ENCODE results near the gene GGNBP2.
"Not testable (repeated sequence)": the region's sequence is repeated elsewhere in the genome, so short reads cannot be mapped to it uniquely, and the experiment has no call there.

GGNBP2 gene

DNA sequence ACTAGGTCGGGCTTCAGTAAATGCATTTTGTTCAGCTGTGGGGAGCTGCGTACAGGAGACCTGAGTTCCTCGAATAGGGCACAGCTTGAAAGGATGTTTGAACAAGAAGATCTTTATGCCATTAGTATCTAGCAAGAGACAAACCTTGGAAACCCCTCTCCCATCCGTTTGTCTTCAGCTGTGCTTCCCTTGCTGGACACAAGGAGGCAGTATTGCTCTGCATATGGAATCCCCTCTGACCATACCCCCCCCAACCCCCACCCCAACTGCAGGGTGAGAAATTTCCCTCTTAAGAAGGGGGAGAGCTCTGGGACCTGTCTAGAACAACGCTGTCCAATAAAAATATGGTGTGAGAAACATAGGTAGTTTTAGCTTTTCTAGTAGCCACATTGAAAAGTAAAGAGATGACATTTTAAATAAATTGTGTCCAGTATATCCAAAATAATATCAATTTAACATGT, 58.2 kb downstream of the GGNBP2 start:
- no peak for DNase-seq

- DNase-seq = not testable (repeated sequence)
These were observed 60.3 kb downstream of the GGNBP2 start for GRCh38 chr17:36605028-36605427.

DNA sequence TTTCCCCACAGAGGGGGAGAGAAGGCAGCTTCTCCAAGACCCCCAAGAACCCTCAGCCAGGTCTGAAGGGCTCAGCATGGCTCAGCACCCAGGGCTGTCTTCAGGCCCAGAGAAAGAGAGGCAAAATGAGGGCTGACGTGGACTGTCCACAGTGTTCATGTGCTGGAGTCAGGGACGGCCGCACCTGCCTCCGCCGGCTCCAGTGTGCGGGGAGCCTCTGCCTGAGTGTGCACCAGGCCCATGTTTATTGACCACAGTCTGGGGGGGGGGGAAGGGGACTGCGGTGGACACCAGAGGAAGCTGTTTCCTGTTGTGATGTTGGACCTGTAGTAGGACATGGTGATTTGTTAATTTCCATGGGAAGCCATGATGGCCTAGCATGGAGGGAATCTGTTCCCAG, 63.6 kb downstream of the GGNBP2 start:
- peak; percentile 13 for DNase-seq

DNA sequence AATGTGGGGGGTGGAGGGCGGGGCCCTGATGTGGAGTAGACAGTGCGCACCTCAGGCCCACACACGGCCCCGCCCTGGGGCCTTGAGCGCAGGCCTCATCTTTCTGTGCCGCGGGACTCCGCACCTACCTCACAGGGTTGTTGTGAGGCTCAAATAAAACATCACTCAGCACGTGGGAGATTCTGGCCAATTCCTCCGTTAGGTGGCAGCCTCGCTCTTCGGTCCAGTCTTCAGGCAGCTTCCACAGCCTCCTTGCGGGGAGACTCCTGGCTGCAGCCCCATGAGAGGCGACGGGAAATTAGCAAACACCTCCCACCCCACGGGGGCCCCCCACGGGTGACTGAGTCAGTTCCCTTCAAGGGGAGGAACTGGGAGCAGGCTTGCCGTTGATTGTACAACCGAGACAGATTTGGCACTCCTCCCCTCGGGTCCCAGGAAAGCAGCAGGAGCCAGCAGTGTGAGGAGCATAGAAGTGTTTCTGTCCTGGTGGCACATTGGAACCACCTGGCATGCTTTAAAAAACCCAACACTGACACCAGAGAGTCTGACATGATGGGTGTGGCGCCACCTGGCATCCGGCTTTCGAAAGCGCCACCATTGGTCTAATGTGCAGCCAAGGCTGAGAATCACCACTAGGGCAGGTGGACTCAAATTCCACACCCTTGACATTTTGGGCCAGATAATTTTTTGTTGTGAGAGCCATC, 64.2 kb downstream of the GGNBP2 start:
- peak; percentile 62 for DNase-seq

DNA sequence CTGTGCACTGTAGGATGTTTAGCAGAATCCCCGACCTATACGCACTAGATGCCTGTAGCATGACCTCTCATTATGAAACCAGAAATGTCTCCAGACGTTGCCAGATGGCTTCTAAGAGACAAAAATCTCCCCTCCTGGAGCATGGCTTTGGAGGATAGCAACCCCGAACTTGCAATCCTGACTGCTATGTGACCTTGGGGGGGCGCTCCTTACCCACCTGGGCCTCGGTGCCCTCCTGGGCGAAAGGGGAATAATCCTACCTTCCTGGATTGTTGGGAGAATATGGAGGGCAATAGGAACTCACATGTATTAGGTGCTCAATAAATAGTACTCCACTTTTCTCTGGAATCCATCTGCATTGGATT, 64.8 kb downstream of the GGNBP2 start:
- no peak for DNase-seq

DNA sequence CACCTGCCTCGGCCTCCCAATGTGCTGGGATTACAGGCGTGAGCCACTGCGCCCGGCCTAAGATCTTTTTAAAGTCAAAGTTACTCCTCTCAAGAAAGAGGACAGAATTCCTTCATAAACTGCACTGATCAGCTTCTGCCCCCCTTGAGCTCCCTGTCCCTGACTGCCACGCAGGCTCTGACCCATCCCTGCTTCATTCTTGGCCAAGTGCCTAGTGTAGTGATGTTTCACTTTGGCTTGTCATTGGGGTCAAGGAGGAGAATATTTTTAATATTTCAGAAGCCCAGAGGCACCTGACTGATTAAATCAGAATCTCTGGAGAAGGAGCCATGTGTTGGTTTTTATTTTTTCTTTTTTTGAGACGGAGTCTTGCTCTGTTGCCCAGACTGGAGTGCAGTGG, 65.8 kb downstream of the GGNBP2 start:
- DNase-seq = no peak

DNA sequence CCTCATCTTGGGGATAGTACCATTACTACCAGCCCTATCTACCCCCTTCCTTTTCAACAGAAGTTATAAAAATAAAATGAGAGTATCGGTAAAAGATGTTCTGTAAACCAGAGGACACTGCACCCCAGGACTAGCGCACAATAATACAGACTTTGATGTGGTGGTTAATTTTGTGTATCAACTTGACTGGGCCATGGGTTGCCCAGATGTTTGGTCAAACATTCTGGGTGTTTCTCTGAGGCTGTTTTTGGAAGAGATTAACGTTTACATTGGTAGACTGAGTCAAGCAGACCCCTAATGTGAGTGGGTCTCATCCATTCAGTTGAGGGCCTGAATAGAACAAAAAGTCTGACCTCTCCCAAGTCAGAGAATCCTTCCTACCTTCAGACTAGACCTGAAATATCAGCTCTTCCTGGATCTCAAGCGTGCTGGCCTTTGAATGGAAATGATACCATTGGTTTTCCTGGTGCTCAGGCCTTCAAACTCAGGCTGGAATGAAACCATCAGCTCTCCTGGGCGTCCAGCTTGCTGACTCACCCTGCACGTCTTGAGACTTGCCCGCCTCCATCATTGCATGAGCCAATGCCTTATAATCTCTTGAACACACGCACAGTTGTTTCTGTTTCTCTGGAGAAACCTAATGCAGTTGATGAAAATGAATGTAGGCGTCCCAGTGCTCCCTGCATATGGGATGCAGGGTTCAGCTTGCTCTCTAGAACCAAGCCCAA, 66.8 kb downstream of the GGNBP2 start:
- no peak for DNase-seq

DNA sequence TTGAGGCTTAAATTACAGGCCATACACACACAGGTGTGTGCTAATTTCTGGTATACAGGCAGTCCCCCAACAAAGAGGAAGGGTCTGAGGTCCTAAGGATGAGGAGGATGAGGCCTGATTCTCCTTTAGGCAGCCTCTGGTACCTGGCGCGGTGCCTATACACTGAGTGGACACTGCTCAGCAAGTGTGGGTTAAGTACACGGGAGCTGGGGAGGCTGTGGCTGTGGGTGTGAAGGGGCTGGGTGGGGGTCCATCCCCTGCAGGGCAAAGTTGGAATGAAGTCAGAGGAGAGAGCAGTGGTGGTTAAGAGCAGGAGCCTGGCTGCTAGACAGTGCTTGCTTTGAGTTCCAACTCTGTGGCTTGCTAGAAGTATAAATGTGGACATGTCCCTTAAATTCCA, 67.6 kb downstream of the GGNBP2 start:
- DNase-seq = no peak

DNA sequence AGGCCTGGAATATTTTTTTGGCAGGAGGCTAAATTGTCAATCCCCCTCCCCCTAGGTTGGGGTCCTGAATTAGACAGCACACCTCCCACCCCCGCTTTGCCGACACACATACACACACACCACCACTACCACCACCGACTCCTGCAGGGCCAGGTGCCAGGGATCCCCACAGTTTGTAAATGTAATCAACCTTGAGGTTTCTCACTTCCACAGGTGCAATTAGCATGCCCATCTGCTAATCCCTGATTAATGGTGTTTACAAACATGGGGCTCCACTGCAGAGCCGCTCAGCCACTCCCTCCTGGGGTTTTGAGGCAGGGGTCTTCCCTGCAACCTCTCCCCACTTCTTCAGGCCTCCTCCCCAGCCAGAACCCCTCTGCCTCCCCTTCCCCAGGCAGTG, 68.4 kb downstream of the GGNBP2 start:
- DNase-seq = no peak

DNA sequence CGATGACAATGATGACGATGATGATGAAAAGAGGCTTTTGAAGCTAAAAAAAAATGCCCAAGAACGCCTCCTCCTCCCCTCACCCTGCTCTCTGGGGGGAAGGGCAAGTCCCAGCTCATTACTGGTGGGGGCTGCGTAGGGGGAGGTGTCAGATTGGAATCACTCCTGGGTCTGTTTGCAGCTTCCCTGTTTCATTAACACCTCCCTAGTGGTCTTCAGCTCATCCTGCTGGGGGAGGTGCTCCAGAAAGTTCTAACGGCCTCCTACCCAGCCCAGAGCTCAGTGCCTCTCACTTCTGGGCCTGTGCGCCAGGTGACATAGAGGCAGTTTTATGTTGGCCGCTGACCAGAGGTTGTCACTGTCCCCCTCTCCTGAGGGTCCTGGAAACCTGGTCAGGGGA, 69.4 kb downstream of the GGNBP2 start:
- no peak for DNase-seq

DNA sequence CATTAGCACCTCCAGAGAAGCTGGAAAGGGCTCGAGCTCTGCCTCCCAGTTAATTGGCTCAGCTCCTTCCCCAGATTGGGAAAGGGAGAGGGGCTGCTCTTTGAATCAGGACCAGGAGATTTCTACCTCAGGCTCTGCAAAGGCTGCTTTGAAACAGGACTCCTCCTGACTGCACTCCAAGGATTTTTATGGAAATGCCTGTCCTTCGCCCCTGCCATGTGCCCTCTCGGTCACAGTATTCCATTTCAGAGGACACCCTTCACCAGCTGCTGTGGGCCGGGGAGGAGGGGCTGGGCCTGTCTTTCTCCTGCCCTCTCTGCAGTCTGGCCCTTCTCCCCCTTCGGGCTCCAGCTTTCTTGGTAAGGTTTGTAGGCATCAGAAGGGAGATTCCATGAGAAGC, 70.2 kb downstream of the GGNBP2 start:
- DNase-seq = no peak

DNA sequence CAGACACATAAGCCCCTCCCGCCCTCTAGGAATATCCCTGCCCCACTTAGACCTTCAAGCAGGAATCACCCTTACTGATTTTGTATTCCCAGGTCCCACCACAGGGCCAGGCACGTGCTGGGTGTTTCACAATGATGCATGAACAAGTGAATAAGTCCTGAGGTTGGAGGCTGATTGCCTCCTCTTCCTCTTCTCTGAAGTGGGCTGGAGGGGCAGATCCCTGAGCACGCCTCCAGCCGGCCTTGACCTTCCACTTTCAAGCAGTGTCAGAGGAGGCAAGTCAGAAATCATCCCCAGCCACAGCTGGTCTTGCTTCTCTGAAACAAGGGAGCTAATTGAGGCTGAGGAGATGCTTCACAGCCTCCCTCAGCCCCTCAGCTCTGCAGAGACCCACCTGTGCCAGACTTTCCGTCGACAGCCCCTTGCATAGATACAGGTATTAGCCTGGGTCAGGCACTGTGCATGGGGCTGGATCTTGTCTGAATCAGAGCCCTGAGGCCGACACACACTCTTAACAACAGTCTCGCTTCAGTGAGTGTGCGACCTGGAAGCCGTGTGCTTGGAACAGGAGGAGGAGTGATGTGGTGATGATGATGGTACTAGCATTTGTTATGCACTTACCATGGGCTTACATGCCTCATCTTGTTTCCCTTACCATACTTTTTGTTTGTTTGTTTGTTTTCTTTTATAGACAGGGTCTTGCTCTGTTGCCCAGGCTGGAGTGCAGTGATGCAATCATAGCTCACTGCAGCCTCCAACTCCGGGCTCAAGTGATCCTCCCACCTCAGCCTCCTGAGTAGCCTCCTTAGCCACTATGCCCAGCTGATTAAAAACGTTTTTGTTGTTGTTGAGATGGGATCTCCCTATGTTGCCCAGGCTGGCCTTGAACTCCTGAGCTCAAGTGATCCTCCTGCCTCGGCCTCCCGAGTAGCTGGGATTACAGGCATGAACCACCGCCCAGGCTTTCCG, 71.6 kb downstream of the GGNBP2 start:
- no peak for DNase-seq

DNA sequence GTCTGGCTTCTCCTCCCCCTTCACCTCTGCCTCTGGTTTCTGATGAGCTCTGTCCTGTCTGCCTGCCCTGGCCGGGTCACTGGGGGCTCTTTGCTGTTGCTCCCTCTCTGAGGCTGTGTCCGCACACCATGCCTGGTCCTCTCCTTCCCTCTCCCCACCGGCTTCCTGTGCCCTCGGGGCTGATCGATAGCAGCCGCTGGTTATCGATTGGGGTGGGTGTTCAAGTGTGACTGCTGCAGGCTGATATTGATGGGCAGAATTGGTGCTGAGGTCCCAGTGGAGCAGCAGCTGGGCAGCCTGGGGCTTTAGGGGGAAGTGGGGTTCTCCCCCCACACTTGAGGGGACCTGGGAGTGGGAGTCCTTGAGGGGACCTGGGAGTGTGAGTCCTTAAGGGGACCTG, 73.1 kb downstream of the GGNBP2 start:
- no peak for DNase-seq

DNA sequence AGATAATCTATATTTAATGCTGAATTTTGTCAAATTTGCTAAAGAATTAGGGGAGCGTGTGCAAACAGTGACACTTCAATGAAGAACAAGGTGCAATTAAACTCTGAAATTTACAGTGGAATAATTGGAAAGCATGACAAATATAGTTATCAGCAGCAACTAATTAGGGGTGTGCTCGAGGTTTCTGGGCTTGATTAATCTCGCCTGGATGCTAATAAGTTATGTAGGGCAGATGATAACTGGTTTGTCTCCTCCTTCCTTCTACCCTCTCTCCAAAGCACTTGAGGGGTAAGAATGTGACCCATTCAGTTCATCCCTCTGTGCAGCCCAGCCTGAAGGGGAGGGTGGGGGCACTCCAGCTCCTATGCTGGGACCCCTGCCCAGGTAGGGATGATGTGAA, 78.6 kb downstream of the GGNBP2 start:
- no peak for DNase-seq

DNA sequence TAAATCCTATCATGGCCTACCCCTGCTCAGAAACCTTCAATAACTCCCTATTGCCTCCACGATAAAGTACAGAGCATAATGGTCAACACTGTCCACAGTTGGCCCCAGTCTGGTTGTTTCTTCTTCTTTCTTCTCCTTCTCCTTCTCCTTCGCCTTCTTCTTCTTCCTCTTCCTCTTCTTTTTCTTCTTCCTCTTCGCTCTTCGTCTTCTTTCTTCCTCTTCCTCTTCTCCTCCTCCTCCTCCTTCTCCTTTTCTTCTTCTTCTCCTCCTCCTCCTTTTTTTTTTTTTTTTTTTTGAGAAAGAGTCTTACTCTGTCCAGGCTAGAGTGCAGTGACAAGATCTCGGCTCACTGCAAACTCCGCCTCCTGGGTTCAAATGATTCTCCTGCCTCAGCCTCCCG, 80.5 kb downstream of the GGNBP2 start:
- no peak for DNase-seq

DNA sequence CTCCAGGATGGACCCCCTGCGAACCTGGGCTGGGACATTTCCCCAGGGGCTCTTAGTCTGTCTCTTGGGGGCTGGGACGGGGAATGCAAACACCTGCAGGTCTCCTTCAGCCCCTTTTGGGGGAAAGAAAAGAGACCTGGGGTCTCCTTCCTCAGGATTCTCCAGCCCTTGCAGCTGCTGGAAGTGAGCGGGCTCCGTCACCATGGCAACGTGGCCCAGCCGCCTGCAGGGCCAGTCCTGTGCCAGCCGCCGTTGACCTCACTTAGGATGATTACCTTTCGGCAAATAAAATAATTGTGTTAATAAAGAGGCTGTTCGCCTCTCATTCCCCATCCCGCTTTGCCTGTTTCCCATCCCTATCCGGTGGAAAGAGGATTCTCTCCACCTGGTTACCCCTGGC, 82.4 kb downstream of the GGNBP2 start:
- DNase-seq = peak; percentile 17

DNA sequence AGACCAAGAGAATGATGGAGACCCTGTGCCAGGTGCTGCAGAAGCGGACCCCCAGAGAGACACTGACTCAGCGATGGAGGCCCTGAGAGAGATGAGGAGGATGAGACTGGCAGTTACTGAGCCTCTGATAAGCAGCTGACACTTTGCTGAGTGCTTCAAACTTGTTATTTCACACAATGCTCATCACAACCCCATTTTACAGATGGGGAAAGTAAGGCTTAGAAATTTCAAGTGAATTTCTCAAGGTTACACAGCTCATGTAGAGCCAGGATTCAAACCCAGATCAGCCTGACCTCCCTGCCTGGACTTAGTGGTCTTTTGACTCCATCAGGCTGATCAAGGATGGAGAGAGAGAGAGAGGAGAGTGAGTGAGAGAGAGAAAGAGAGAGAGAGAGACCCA, 83.9 kb downstream of the GGNBP2 start:
- no peak for DNase-seq

DNA sequence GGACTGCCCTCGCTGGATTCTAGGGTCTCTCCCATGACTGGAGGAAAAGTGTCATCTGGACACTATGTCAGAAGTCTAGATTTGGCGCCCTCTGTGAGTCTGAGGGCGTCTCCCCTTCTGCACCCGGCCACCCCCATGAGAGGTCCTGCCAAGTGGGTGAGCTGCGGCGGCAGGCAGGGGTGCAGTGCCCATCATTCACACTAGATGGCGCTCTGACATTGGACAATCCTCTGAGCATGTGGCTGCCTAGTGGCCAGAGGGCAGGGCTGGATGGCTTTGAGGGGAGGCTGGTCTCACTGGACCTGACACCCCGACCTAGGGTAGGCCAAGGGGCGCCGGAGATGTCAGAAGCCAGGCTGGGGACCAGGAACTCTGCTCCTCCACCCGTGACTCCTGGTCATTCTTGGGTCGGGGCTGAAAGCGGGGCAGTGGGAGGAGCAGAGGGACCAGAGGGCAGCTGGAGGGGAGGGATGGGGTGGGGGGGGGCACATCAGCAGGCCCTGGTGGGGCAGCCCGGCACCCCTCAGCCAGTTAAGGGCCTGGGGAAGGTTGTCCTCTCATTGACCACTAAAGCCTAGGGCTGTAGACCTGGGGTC, 84.6 kb downstream of the GGNBP2 start:
- peak; percentile 29 for DNase-seq

DNA sequence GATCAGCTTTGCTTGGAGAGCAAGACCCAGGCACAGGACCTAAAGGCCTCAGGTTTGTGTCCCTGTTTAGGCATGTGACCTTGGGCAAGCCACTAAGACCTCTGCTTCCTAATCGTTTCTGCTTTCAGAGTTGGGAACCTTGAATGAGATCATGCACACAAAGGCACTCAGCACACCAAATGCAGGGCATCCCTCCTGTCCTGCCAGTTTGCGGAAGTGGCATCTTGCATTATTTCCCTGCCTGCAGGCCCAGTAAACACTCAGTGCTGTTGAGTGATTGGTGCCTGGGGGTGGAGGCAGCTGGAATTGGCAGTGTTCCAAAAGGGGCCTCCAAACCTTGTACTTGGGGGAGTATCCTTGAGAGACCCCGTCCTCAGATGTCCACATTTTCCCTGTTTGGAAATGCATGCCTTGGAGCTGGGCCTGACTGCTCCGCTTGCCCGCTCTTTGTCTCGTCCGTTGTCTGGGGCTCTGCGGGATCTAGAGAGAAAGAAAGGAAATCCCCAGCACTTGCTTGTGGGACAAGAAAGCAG, 85.3 kb downstream of the GGNBP2 start:
- no peak for DNase-seq

GRCh38 chr17:36631022-36631421, 86.3 kb downstream of the GGNBP2 start:
- DNase-seq = no peak

GRCh38 chr17:36632916-36633771, 88.4 kb downstream of the GGNBP2 start:
- DNase-seq = no peak
